OCI-LY7 (cell line): ENCODE measurements around the gene TNFAIP8L1. TPM values are rescaled to one million over a fixed set of nuclear protein-coding genes. Genes with fewer than 3 reads are reported as not detected.

Experiments used
- BruUV-seq: library from RNA; stranded (reverse); fragments of 400-500 nt; replicated peaks from 2 replicates; lab custom pipeline; 2021; lab: Mats Ljungman, UMichigan
- CTCF ChIA-PET: fragments of 300-600 bp; sonication (Branson Sonifier 250); formaldehyde crosslinking; loops from one replicate; lab custom pipeline; 2022; ENCODE audit warnings: antibody characterized with exemption; ENCODE audit not compliant: unreplicated experiment; lab: Charles Lee
- POLR2A ChIA-PET: fragments of 300-600 bp; sonication (Branson Sonifier 250); formaldehyde crosslinking; loops from one replicate; lab custom pipeline; 2022; ENCODE audit warnings: antibody characterized with exemption; lab: Charles Lee
- DNase-seq: peaks from one replicate; pipeline ENCODE4 v3.0.0-alpha.2; 2015; ENCODE audit warnings: low spot score
- H2AFZ ChIP-seq: fragments of 200-600 bp; sonication (generic), shearing (Covaris generic); 2 replicates; pipeline ENCODE4 v1.6.1; 2014; ENCODE audit warnings: mild to moderate bottlenecking, antibody characterized with exemption, low read length, moderate library complexity
- H3K27ac ChIP-seq: fragments of 200-600 bp; sonication (generic); 2 replicates; pipeline ENCODE4 v1.5.1; 2014; ENCODE audit warnings: mixed run types, low read depth, mild to moderate bottlenecking, moderate library complexity, low read length, inconsistent platforms; ENCODE audit not compliant: poor library complexity, severe bottlenecking
- H3K36me3 ChIP-seq: fragments of 200-600 bp; sonication (generic); 2 replicates; pipeline ENCODE4 v1.6.1; 2014; ENCODE audit warnings: mild to moderate bottlenecking, antibody characterized with exemption, low read length, moderate library complexity, mixed read lengths; ENCODE audit not compliant: insufficient read depth
- H3K4me1 ChIP-seq: fragments of 200-600 bp; sonication (generic); 2 replicates; pipeline ENCODE4 v1.5.1; 2014; ENCODE audit warnings: mild to moderate bottlenecking, low read length; ENCODE audit not compliant: insufficient read depth, poor library complexity, severe bottlenecking
- H3K4me2 ChIP-seq: fragments of 200-600 bp; sonication (generic); 2 replicates; pipeline ENCODE4 v1.6.1; 2014; ENCODE audit warnings: mild to moderate bottlenecking, low read length
- H3K4me3 ChIP-seq: fragments of 200-600 bp; sonication (generic); 2 replicates; pipeline ENCODE4 v1.5.1; 2014; ENCODE audit warnings: mild to moderate bottlenecking, low read depth, low read length; ENCODE audit not compliant: poor library complexity, severe bottlenecking
- H3K79me2 ChIP-seq: fragments of 200-600 bp; sonication (generic); 2 replicates; pipeline ENCODE4 v1.6.1; 2016; ENCODE audit warnings: low read depth, mild to moderate bottlenecking, low read length, moderate library complexity, mixed read lengths; ENCODE audit not compliant: insufficient read depth
- H3K9me2 ChIP-seq: fragments of 200-600 bp; sonication (generic); 2 replicates; pipeline ENCODE4 v1.6.1; 2016; ENCODE audit warnings: mild to moderate bottlenecking, low read length, mixed read lengths; ENCODE audit not compliant: insufficient read depth
- H3K9me3 ChIP-seq: fragments of 200-600 bp; sonication (generic); 2 replicates; pipeline ENCODE4 v1.6.1; 2014; ENCODE audit warnings: mild to moderate bottlenecking, mixed run types, low read length, mixed read lengths
- H4K20me1 ChIP-seq: fragments of 200-600 bp; sonication (generic); 2 replicates; pipeline ENCODE4 v1.6.1; 2014; ENCODE audit warnings: mild to moderate bottlenecking, antibody characterized with exemption, low read length, moderate library complexity, mixed read lengths; ENCODE audit not compliant: insufficient read depth
- EZH2phosphoT487 ChIP-seq: fragments of 200-600 bp; sonication (generic); IDR thresholded peaks from 2 replicates; pipeline ENCODE4 v1.6.1; 2018; ENCODE audit warnings: low read depth, borderline replicate concordance, mild to moderate bottlenecking, mixed run types, antibody characterized with exemption, low read length, moderate library complexity, mixed read lengths
- intact Hi-C: fragments of 100-400 bp; cut with micrococcal nuclease; formaldehyde crosslinking; loops from one replicate; pipeline ENCODE4 v1.10.0; 2022; ENCODE audit not compliant: unreplicated experiment
- total RNA-seq, 2 experiments: library from RNA; depleted of rRNA in 1 of 2; stranded (reverse); fragments of >200 nt in 1 of 2; shearing (Covaris generic) in 1 of 2; gene quantifications; 2 replicates each; pipeline ENCODE4 v1.2.3, GENCODE V29; 2014 to 2022
- TF ChIP-seq, protein P1 (sequence below): fragments of 200-600 bp; sonication (generic); conservative IDR thresholded peaks from 2 replicates; pipeline ENCODE4 v1.5.1; 2014; ENCODE audit warnings: mild to moderate bottlenecking, antibody characterized with exemption, low read length, moderate library complexity, mixed read lengths

The TNFAIP8L1 gene
- total RNA-seq, 2 experiments from 2014 or later = 9.0 to 22.7 TPM

DNA sequence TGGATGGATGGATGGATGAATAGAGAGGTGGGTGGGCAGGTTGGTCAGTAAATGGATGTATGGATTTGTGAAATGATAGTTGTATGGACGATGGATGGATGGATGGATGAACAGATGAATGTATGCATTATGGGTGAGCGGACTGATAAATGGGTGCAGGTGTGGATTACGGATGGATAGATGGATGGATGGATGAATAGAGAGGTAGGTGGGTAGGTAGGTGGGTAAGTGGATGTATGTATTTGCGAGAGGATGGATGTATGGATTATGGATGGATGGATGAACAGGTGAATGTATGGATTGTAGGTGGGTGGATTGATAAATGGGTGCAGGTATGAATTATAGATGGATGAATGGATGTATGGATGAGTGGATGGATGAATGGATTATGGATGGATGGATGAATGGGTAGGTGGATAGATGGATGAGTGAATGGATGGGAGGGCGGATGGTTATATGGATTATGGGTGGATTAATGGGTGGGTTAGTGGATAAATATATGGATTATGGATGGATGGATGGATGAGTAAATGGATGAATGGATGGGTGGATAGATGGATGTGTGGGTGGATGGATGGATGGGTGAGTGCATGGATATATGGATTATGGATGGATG lies 37.0 kb upstream of the TNFAIP8L1 start:
- Histone ChIP-seq H3K4me1 (peaks cover 12% of the 10 kb centered on the region), H3K9me3 (no peaks in the 10 kb centered on the region), H3K27ac (no peak overlapping the region), H4K20me1 (no peaks in the 10 kb centered on the region), H3K79me2 (no peaks in the 10 kb centered on the region), H2AFZ (no peak overlapping the region), H3K4me2 (no peak overlapping the region), H3K36me3 (no peaks in the 10 kb centered on the region), H3K9me2 (no peaks in the 10 kb centered on the region), H3K4me3 (no peak overlapping the region)
- ChIA-PET POLR2A (no interaction called here), CTCF (no interaction called here)
- TF ChIP-seq, protein P1, sequence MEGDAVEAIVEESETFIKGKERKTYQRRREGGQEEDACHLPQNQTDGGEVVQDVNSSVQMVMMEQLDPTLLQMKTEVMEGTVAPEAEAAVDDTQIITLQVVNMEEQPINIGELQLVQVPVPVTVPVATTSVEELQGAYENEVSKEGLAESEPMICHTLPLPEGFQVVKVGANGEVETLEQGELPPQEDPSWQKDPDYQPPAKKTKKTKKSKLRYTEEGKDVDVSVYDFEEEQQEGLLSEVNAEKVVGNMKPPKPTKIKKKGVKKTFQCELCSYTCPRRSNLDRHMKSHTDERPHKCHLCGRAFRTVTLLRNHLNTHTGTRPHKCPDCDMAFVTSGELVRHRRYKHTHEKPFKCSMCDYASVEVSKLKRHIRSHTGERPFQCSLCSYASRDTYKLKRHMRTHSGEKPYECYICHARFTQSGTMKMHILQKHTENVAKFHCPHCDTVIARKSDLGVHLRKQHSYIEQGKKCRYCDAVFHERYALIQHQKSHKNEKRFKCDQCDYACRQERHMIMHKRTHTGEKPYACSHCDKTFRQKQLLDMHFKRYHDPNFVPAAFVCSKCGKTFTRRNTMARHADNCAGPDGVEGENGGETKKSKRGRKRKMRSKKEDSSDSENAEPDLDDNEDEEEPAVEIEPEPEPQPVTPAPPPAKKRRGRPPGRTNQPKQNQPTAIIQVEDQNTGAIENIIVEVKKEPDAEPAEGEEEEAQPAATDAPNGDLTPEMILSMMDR = no peak
- no peak for TF ChIP-seq EZH2phosphoT487
- DNase-seq = no peak
- intact Hi-C loops = no loop called here
- no TSS peak for BruUV-seq

DNA sequence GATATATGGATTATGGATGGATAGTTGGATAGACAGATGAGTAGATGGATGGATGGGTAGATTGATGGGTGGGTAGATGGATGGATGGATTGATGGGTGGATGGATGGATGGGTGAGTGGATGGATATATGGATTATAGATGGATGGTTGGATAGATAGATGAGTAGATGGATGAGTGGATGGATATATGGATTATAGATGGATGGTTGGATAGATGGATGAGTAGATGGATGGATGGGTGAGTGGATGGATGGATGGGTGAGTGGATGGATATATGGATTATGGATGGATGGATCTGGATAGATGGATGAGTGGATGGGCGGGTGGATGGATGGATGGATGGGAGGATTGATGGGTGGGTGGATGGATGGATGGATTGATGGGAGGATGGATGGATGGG lies 36.4 kb upstream of the TNFAIP8L1 start:
- no peak for TF ChIP-seq EZH2phosphoT487
- TF ChIP-seq, protein P1 = no peak
- DNase-seq = no peak
- H3K4me2 ChIP-seq = no peak overlapping the region
- H3K4me3 ChIP-seq = no peak overlapping the region
- ChIA-PET CTCF (no interaction called here), POLR2A (no interaction called here)
- H3K9me3 ChIP-seq = no peaks in the 10 kb centered on the region
- peaks cover 7% of the 10 kb centered on the region for H3K4me1 ChIP-seq
- no peaks in the 10 kb centered on the region for H4K20me1 ChIP-seq
- H3K36me3 ChIP-seq = no peaks in the 10 kb centered on the region
- no peaks in the 10 kb centered on the region for H3K79me2 ChIP-seq
- H2AFZ ChIP-seq = no peak overlapping the region
- BruUV-seq = no TSS peak
- intact Hi-C loops = no loop called here
- no peaks in the 10 kb centered on the region for H3K9me2 ChIP-seq
- H3K27ac ChIP-seq = no peak overlapping the region

DNA sequence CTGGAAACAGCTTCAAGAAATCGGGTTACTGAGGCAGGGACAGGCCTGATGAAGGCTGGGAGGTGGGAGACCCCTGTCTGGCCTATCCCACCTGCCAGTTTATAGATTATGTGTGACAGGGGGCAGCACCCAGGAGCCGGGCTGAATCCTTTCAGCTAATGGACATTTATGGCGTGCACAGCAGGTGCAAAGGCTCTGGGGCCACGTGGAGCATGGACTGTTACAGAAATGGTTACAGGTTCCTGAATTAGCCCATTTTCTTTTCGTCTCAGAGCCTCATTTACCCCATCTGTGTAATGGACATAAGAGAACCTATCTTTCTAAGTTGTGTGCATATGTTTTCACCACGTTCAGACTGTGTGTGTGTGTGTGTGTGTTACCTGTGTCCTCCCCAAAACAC lies 34.4 kb upstream of the TNFAIP8L1 start:
- intact Hi-C loops = no loop called here
- no peak overlapping the region for H3K4me3 ChIP-seq
- H3K4me1 ChIP-seq = peaks cover 2% of the 10 kb centered on the region
- H3K9me3 ChIP-seq = no peaks in the 10 kb centered on the region
- no peak overlapping the region for H3K27ac ChIP-seq
- H3K36me3 ChIP-seq = no peaks in the 10 kb centered on the region
- BruUV-seq = no TSS peak
- ChIA-PET CTCF (interaction anchor here (0.6 kb wide), 1 partner anchor 510 kb away, joined by 4 read pairs; no protein-coding TSS in a partner anchor), POLR2A (interaction anchor here (0.7 kb wide), 1 partner anchor 52 kb away, joined by 4 read pairs; no protein-coding TSS in a partner anchor)
- TF ChIP-seq EZH2phosphoT487 = no peak
- TF ChIP-seq, protein P1 = no peak
- no peaks in the 10 kb centered on the region for H3K79me2 ChIP-seq
- no peaks in the 10 kb centered on the region for H3K9me2 ChIP-seq
- H2AFZ ChIP-seq = no peak overlapping the region
- no peak overlapping the region for H3K4me2 ChIP-seq
- DNase-seq = no peak
- H4K20me1 ChIP-seq = no peaks in the 10 kb centered on the region
